ENCODE results near the gene ARHGAP23. TPM values are rescaled to one million over a fixed set of nuclear protein-coding genes. Genes with fewer than 3 reads are reported as not detected.

ARHGAP23 gene
- polyA plus RNA-seq, 3 donors: 0.03 to 0.21 (median 0.09) TPM

- Histone ChIP-seq H3K27me3 (ENCODE audit: control insufficient read depth in 2 of 2, insufficient read depth in 2 of 2, low read length in 2 of 2) (peaks cover 0 to 9% of the 10 kb centered on the region in 2 donors), H4K20me1 (ENCODE audit: insufficient read depth, low read length) (no peaks in the 10 kb centered on the region), H3K4me2 (replicated peaks; ENCODE audit: extremely low read depth, low read length, poor library complexity, severe bottlenecking) (peak overlapping the region; percentile 96), H3K27ac (ENCODE audit: low read depth in 1 of 2, low read length in 2 of 2) (no peak overlapping the region), H3K79me2 (ENCODE audit: insufficient read depth, low read length) (no peaks in the 10 kb centered on the region), H3K9ac (ENCODE audit: insufficient read depth, low read length, poor library complexity, severe bottlenecking) (peak overlapping the region; percentile 76), H3K4me1 (ENCODE audit: control insufficient read depth in 1 of 2, insufficient read depth in 2 of 2, low read length in 2 of 2) (peaks cover 24 to 33% of the 10 kb centered on the region in 2 donors), H3K9me3 (replicated peaks in 1 of 2; ENCODE audit: control insufficient read depth in 1 of 2, insufficient read depth in 1 of 2, low read length in 2 of 2) (no peaks in the 10 kb centered on the region), H2AFZ (ENCODE audit: insufficient read depth, low read depth, low read length, poor library complexity, severe bottlenecking) (peak overlapping the region; percentile 83), H3K4me3 (replicated peaks in 1 of 3; ENCODE audit: low read depth in 2 of 3, low read length in 3 of 3) (peak overlapping the region in 1 of 3 experiments; percentile 87), H3K36me3 (replicated peaks in 1 of 2; ENCODE audit: control insufficient read depth in 1 of 2, insufficient read depth in 2 of 2, low read length in 2 of 2) (no peaks in the 10 kb centered on the region)
- intact Hi-C loops (cut with micrococcal nuclease): loop anchor here (5.0 to 10.0 kb wide), 2 partner anchors 53 to 55 kb away; no protein-coding TSS in a partner anchor
- Mint-ChIP-seq H3K27me3 (ENCODE audit: low read depth in 3 of 3) (peaks cover 6 to 20% (median 18%) of the 10 kb centered on the region in 3 donors), H3K9me3 (no peaks in the 10 kb centered on the region), H3K27ac (peak overlapping the region in 1 of 7 donors; percentile 68), H3K4me1 (peaks cover 42% of the 10 kb centered on the region), H3K4me3 (peak overlapping the region; percentile 68), H3K36me3 (no peaks in the 10 kb centered on the region)
- 65% methylated on average over 6 of the region's 9 CpGs for WGBS (ENCODE audit: insufficient coverage)
- TF ChIP-seq, protein P1, sequence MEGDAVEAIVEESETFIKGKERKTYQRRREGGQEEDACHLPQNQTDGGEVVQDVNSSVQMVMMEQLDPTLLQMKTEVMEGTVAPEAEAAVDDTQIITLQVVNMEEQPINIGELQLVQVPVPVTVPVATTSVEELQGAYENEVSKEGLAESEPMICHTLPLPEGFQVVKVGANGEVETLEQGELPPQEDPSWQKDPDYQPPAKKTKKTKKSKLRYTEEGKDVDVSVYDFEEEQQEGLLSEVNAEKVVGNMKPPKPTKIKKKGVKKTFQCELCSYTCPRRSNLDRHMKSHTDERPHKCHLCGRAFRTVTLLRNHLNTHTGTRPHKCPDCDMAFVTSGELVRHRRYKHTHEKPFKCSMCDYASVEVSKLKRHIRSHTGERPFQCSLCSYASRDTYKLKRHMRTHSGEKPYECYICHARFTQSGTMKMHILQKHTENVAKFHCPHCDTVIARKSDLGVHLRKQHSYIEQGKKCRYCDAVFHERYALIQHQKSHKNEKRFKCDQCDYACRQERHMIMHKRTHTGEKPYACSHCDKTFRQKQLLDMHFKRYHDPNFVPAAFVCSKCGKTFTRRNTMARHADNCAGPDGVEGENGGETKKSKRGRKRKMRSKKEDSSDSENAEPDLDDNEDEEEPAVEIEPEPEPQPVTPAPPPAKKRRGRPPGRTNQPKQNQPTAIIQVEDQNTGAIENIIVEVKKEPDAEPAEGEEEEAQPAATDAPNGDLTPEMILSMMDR (IDR thresholded peaks at IDR 0.05): no peak
- no peak for DNase-seq
Measured at GRCh38 chr17:38429476-38430100, 1.3 kb downstream of the ARHGAP23 start.

- no peak for DNase-seq
- Mint-ChIP-seq H3K4me3 (peak overlapping the region in 1 of 2 donors; percentile 32), H3K4me1 (peaks cover 34% of the 10 kb centered on the region), H3K9me3 (no peaks in the 10 kb centered on the region), H3K36me3 (no peaks in the 10 kb centered on the region), H3K27ac (peak overlapping the region in 3 of 7 donors; percentile 36 to 64 (median 37)), H3K27me3 (ENCODE audit: low read depth in 3 of 3) (peaks cover 8 to 12% (median 10%) of the 10 kb centered on the region in 3 donors)
- WGBS (ENCODE audit: insufficient coverage): 47% methylated on average over 2 of the region's 3 CpGs
- H3K27me3 ChIP-seq (ENCODE audit: control insufficient read depth in 2 of 2, insufficient read depth in 2 of 2, low read length in 2 of 2): peaks cover 0 to 6% of the 10 kb centered on the region in 2 donors
- H2AFZ ChIP-seq (ENCODE audit: insufficient read depth, low read depth, low read length, poor library complexity, severe bottlenecking): no peak overlapping the region
- H3K9ac ChIP-seq (ENCODE audit: insufficient read depth, low read length, poor library complexity, severe bottlenecking): no peak overlapping the region
- intact Hi-C loops (cut with micrococcal nuclease): no loop called here
- no peak overlapping the region for H3K4me3 ChIP-seq (replicated peaks in 1 of 3; ENCODE audit: low read depth in 2 of 3, low read length in 3 of 3)
- no peaks in the 10 kb centered on the region for H3K36me3 ChIP-seq (replicated peaks in 1 of 2; ENCODE audit: control insufficient read depth in 1 of 2, insufficient read depth in 2 of 2, low read length in 2 of 2)
- no peaks in the 10 kb centered on the region for H3K79me2 ChIP-seq (ENCODE audit: insufficient read depth, low read length)
- H3K9me3 ChIP-seq (replicated peaks in 1 of 2; ENCODE audit: control insufficient read depth in 1 of 2, insufficient read depth in 1 of 2, low read length in 2 of 2): no peaks in the 10 kb centered on the region
- no peaks in the 10 kb centered on the region for H4K20me1 ChIP-seq (ENCODE audit: insufficient read depth, low read length)
- H3K4me1 ChIP-seq (ENCODE audit: control insufficient read depth in 1 of 2, insufficient read depth in 2 of 2, low read length in 2 of 2): peaks cover 17 to 27% of the 10 kb centered on the region in 2 donors
- H3K27ac ChIP-seq (ENCODE audit: low read depth in 1 of 2, low read length in 2 of 2): no peak overlapping the region
- H3K4me2 ChIP-seq (replicated peaks; ENCODE audit: extremely low read depth, low read length, poor library complexity, severe bottlenecking): no peak overlapping the region
- TF ChIP-seq, protein P1 (IDR thresholded peaks at IDR 0.05): no peak
Measured at GRCh38 chr17:38430316-38430715, 2.1 kb downstream of the ARHGAP23 start.
